ENCODE data around the gene TP53TG3E.
"Not testable (repeated sequence)": the region's sequence is repeated elsewhere in the genome, so short reads cannot be mapped to it uniquely, and the experiment has no call there.

DNA sequence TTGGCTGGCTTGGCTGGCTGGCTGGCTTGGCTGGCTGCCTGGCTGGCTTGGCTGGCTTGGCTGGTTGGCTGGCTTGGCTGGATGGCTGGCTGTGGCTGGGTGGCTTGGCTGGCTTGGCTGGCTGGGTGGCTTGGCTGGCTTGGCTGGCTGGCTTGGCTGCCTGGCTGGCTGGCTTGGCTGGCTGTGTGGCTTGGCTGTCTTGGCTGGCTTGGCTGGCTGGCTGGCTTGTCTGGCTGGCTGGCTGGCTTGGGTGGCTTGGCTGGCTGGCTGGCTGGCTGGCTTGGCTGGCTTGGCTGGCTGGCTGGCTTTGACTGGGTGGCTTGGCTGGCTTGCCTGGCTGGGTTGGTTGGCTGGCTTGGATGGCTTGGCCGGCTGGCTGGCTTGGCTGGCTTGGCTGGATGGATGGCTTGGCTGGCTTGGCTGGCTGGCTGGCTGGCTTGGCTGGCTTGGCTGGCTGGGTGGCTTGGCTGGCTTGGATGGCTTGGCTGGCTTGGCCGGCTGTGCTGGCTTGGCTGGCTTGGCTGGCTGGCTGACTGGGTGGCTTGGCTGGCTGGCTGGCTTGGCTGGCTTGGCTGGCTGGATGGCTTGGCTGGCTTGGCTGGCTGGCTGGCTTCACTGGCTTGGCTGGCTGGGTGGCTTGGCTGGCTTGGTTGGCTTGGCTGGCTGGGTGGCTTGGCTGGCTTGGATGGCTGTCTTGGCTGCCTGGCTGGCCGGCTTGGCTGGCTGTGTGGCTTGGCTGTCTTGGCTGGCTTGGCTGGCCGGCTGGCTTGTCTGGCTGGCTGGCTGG, 32.3 kb downstream of the TP53TG3E start:
- TF ChIP-seq, protein P1, sequence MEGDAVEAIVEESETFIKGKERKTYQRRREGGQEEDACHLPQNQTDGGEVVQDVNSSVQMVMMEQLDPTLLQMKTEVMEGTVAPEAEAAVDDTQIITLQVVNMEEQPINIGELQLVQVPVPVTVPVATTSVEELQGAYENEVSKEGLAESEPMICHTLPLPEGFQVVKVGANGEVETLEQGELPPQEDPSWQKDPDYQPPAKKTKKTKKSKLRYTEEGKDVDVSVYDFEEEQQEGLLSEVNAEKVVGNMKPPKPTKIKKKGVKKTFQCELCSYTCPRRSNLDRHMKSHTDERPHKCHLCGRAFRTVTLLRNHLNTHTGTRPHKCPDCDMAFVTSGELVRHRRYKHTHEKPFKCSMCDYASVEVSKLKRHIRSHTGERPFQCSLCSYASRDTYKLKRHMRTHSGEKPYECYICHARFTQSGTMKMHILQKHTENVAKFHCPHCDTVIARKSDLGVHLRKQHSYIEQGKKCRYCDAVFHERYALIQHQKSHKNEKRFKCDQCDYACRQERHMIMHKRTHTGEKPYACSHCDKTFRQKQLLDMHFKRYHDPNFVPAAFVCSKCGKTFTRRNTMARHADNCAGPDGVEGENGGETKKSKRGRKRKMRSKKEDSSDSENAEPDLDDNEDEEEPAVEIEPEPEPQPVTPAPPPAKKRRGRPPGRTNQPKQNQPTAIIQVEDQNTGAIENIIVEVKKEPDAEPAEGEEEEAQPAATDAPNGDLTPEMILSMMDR (conservative IDR thresholded peaks at IDR 0.05; ENCODE audit: low read depth in 2 of 2), result not testable (repeated sequence)
- not testable (repeated sequence) for TF ChIP-seq CREB1 (CRISPR knock-in tag; IDR thresholded peaks at IDR 0.05; ENCODE audit: low read depth); EZH2 (IDR thresholded peaks at IDR 0.05; ENCODE audit: low read depth, unreplicated experiment); EZH2phosphoT487 (IDR thresholded peaks at IDR 0.05; ENCODE audit: unreplicated experiment)
- TF ChIP-seq, protein P2, sequence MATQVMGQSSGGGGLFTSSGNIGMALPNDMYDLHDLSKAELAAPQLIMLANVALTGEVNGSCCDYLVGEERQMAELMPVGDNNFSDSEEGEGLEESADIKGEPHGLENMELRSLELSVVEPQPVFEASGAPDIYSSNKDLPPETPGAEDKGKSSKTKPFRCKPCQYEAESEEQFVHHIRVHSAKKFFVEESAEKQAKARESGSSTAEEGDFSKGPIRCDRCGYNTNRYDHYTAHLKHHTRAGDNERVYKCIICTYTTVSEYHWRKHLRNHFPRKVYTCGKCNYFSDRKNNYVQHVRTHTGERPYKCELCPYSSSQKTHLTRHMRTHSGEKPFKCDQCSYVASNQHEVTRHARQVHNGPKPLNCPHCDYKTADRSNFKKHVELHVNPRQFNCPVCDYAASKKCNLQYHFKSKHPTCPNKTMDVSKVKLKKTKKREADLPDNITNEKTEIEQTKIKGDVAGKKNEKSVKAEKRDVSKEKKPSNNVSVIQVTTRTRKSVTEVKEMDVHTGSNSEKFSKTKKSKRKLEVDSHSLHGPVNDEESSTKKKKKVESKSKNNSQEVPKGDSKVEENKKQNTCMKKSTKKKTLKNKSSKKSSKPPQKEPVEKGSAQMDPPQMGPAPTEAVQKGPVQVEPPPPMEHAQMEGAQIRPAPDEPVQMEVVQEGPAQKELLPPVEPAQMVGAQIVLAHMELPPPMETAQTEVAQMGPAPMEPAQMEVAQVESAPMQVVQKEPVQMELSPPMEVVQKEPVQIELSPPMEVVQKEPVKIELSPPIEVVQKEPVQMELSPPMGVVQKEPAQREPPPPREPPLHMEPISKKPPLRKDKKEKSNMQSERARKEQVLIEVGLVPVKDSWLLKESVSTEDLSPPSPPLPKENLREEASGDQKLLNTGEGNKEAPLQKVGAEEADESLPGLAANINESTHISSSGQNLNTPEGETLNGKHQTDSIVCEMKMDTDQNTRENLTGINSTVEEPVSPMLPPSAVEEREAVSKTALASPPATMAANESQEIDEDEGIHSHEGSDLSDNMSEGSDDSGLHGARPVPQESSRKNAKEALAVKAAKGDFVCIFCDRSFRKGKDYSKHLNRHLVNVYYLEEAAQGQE (IDR thresholded peaks at IDR 0.05; ENCODE audit: unreplicated experiment), result not testable (repeated sequence)

Data from GM23338 (cell line).